Kidney capillary endothelial cell (primary cell): ENCODE data around the gene TSHZ1.
"Not testable (repeated sequence)": the region's sequence is repeated elsewhere in the genome, so short reads cannot be mapped to it uniquely, and the experiment has no call there.

Experiments
- DNase-seq: peaks from one replicate; pipeline ENCODE4 v3.0.0-alpha.2; 2018; ENCODE audit warnings: low spot score

TSHZ1 gene

DNA sequence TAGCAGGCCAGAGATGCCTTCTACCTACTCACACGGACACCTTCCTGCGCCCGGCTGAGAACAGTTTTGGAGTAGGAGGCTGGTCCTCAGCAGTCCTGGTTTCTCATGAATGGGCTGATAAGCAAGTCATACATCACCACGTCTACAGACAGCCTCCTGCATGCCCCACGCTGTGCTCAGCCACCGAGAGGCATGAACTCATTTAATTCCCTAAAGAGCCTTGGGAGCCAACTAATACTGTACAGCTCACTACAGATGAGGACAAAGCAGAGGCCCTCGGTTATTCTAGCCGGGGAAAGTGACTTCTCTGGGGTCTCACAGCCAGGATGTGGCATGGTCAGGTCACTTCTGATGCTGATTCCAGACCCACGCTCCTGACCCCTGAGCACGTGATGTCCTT is 105.6 kb downstream of the TSHZ1 start:
- DNase-seq = no peak

DNA sequence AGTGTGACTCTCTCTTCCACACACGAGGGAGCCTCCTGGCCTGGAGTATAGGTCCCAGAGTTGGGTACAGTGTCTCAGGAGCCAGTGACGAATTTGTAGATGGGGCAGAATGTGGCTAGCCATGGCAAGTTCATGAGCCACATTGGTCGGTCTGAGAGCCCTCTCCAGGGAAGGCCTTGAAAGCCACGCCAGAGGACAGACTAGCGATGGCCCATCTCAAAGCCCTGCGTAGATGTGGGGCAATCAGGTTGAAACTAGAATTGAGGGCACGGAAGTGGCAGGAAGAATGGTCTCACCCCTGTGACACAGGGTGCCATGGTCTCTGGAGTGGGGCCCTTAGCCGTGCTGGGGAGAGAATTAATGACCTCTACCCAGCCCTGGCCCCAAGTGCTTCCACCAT is 106.2 kb downstream of the TSHZ1 start:
- DNase-seq = no peak

DNA sequence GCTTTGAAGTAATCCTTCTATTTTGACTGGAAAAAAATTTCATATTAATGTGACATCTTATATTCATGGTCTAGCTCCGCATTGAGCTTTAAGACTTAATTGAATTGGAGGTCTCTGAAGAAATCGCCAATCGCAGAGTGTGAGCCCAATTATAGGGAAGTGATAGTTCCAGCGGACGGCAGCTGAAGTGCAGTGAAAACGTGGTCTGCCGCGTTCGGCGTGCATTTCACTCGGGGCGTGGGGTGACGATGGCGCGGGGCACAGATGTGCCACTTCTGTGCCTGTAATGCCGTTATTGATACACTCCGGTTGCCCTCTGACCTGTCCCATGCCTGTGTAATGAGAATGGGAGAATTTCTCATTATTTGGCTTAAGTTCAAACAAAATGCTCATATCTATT is 106.7 kb downstream of the TSHZ1 start:
- no peak for DNase-seq

DNA sequence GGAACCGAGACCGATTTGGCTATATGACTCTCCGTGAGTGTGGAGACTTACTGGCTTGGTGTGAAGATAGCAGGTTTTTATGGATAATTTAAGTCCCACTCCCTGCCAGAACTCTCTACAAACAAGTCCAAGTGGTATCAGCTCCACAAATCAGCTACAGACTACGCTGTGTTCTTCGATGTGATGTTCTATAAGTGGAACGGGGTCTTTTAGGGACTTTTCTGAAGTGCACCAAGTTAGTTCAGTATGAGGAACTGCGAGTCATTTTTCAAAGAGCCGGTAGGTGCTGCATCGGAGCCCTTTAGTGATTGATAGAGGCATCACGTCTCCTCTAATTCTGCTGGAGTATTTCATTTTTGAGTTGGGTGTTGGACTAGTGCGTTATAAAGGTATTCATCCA is 107.1 kb downstream of the TSHZ1 start:
- DNase-seq = no peak

DNA sequence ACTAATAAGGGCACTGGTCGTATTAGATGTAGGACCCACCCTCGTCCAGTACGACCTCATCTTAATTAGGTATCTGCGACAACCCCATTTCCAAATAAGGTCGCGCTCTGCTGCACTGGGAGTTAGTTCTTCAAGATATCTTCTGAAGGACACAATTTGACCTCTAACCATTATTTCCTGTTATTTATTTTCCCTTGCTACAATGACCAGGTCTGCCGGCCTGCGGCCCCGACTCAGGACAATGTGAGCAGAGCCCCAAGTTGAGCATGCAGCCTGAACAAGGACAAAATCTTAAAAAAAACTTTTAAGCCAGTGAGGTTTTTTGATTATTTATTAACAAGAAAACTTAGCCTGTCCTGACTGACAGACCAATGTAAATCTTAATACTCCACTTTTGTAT is 109.3 kb downstream of the TSHZ1 start:
- no peak for DNase-seq

DNA sequence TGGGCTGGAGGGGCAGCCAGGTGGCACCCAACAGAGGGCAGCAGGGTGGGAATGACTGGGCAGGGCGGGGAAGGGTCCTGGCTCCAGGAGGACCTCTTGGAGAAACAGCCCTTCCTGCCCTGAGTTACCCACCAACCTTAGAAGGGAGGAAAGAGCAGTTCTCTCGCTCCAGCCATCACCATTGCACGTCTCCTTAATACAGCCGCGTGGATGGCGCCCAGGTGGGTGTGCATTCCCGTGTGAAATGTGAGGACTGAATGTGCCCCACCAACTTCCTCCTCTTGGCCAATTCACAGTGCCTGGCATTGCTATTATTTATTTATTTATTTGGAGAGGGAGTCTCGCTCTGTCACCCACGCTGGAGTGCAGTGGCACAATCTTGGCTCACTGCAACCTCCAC is 109.9 kb downstream of the TSHZ1 start:
- no peak for DNase-seq

DNA sequence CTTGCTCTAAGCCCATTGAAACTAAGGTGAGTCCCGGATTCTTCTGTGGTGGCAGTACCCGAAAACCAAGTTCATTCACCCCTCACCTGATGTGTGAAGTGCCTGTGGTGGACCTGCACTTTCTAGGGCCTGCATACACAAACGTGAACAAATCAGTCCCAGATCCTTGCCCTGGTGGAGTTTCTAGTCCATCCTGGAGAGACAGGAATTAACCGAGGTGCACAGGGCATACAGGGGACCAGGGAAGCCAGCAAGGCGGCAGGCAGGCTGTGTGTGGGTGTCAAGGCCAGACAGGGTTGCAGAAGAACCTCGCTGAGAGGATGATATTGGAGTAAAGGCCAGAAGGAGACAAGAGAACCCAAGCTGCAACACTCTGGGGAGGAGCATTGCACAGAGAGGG is 110.8 kb downstream of the TSHZ1 start:
- no peak for DNase-seq

DNA sequence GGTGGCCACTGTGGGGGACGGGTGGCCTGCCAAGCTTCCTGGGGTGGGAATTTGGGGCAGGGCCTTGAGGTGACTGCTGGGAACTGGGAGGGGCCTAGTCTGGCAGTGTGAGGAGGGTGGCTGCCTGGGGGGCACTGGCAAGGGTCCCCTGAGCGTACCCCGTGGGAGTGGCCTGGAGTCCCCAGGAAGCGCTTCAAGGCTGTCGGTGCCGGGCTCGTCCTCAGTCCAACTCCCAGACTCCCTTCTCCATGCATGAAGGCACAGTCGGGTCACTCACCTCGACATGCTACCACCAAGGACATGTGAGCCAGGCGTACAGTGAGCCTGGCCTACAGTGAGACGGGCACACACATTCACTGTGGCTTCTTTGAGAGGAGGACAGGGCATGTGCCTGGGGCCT is 111.6 kb downstream of the TSHZ1 start:
- DNase-seq = no peak

DNA sequence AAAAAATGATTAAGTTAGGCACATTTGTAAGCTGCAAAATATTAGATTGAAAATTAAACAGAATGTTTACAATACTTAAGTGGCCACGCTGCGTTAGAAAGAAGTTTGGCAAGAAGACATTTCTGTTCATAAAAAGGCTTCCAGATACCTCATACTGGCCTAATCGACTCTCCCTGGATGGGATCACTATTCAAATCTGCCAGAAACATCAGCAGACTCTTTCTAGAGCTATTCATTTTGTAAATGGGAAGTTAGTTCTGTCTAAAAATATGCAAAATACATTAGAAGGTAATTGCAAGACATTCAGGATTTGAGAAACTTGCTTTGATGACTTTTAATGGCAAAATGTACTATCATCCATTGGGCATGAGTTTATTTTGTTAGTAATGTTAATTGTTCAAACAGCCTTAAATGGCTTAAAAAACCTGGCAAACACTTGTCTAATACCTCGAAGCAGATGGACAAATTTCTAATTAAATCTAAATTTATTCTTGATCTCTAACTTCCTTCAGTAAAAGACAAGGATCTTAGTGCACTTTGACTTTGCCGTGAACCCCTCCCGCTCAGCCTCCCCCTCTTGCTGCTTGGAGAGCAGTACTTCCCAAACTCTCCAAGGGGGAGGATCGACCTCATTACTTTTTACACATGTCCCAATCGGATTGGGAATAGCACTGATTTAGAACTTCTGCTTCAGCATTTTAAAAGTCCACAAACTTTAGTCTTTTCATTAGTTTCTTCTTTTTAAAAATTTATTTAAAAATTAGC is 113.4 kb downstream of the TSHZ1 start:
- no peak for DNase-seq

DNA sequence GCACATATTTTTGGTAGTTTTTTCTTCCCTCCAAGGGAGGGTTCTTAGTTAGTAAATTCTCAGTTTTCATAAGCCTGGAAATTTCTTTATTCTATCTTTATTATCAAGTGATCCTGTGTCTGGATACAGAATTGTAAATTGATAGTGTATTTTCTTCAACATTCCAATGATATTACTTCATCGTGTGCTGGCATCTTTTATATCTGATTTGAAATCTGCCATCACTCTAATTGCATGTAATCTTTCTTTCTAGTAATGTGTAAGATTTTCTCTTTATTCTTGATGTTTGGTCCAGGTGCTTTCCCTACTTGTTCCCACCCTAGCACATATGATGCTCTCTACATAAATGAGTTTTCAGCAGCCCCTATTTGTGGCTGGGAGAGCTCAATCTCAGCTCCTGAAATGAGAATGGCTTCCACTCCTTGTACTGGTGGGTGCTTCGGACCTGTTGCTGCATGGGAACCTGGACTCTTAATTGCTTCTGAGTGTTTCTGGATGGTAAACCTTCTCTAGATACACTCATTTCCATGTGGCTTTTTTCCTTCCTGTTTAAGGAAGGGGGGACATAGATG is 114.2 kb downstream of the TSHZ1 start:
- no peak for DNase-seq

DNA sequence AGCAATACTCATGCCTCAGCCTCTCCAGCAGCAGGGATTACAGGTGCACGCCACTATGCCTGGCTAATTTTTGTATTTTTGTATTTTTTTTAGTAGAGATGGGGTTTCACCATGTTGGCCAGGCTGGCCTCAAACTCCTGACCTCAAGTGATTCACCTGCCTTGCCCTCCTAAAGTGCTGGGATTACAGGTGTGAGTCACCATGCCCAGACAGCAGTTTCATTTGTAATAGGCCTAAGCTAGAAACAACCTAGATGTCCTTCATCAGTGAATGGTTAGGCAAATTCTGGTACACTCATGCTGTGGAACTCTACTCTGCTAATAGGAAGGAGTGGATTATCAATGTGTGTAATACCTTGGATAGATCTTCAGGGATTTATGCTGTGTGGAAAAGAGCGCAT is 119.2 kb downstream of the TSHZ1 start:
- not testable (repeated sequence) for DNase-seq

DNA sequence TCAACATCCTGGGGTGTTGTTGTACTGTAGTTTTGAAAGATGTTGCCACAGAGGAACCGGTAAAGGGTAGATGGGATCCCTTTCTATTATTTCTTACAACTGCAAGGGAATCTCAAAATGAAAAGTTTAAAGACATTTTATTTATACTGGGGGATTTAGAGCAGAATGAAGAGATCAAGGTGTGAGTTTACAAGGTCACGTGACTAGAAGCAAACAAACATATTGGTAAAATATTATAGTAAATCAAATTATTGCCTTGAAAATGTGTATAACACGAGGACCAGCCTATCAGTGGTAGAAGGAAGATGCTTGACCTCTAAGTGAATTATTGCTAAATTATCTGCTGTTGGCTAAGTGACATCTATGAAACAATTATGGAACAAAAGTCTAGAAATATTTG is 119.7 kb downstream of the TSHZ1 start:
- no peak for DNase-seq

DNA sequence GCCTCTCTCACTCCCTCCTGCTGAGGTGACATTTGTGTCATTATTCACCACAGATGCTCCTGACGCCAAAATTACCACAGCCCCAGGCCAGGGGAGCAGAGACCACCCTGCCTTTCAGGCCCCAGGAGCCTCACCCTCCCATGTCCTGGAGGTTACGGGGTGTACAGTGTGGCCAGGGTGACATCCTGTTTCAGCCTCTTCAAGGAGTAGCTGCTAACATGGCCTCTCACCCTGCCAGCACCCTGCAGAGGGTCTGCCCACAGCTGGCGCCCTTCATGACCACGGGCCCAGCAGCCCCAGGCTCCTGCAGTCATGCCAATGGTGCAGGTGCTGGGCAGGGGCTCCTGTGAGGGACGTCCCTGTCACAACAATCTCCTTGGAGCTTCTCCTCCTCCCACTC is 124.3 kb downstream of the TSHZ1 start:
- DNase-seq = no peak

DNA sequence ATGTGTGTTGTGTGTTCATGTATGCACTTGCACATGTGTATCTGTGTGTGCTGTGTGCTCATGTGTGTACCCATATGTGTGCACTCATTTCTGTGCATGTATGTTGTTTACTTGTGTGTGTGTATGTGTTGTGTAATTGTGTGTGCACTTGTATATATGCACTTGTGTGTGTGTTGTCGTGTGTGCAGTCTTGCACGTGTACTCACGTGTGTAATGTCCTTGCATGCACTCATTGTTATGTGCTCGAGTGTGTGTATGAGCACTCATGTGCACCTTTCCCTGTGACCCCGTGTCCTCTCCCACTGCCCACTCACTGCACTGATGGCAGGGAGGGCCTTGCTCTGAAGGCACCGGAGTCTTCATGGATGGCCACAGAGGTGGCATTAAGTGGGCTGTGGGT is 124.9 kb downstream of the TSHZ1 start:
- DNase-seq = no peak

DNA sequence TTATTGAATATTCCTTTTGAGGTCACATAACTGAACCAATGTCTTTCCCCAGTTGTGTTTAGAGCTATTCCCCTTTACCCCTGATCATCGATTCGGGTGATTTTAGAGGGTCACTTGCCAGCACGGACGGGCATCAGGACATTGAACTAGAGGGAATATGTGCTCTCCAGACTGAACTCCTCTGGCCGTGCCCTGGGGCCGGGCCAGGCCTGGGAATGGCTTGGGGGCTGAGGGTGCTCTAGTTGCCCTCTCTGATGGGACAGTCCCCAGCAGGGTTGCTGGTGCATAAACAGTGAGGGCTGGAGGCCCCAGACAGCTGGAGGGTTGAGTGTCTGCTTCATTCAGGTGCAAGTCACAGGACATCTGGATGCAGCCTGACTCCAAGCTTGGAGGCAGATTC is 126.2 kb downstream of the TSHZ1 start:
- DNase-seq = no peak

DNA sequence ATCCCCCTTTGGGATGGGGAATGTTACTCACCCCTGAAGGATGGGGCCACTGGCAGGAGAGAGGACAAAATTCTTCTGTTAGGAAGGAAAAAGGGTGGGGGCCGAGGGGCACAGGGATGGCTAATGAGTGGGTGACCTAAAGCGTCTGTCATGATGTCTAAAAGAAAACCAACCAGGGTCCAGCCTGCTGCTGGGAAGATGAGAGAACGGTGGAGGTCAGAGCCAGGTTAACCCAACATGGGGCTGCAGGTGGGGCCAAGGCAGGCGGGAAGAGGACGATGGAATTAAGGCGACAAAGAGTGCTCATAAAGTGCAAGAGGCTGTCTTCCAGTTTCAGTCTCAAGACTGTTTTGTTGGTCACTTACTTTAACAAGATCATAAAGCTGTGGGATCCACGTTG is 126.8 kb downstream of the TSHZ1 start:
- no peak for DNase-seq

DNA sequence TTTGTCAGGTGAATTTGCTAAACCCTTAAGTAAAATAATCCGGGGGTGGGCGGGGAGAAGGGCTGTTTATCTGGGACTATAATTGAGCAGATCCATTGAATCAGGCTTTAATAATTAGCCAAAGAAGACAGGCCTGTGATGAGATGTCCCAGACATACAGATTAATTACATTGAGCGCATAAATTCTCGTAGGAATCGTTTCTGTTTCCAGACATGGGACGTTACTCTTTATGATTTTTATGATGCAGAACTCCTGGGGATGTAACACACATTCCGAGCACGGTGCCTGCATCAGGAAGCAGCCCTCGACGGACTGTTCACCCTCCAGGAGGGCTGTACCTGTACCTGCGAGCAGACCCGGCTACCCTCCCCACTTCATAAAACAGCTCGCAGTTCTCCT is 128.0 kb downstream of the TSHZ1 start:
- no peak for DNase-seq
